GM12874 (cell line): ENCODE data around the gene MRPL57.

Experiments
- TF ChIP-seq, protein P1 (sequence below): IDR thresholded peaks from 2 replicates; pipeline ENCODE4 v1.5.1; 2011; ENCODE audit warnings: low read depth, mild to moderate bottlenecking, control low read depth, low read length, moderate library complexity; ENCODE audit not compliant: insufficient read depth

Gene MRPL57

GRCh38 chr13:21171420-21171819 lies 5.0 kb upstream of the MRPL57 start:
- TF ChIP-seq, protein P1, sequence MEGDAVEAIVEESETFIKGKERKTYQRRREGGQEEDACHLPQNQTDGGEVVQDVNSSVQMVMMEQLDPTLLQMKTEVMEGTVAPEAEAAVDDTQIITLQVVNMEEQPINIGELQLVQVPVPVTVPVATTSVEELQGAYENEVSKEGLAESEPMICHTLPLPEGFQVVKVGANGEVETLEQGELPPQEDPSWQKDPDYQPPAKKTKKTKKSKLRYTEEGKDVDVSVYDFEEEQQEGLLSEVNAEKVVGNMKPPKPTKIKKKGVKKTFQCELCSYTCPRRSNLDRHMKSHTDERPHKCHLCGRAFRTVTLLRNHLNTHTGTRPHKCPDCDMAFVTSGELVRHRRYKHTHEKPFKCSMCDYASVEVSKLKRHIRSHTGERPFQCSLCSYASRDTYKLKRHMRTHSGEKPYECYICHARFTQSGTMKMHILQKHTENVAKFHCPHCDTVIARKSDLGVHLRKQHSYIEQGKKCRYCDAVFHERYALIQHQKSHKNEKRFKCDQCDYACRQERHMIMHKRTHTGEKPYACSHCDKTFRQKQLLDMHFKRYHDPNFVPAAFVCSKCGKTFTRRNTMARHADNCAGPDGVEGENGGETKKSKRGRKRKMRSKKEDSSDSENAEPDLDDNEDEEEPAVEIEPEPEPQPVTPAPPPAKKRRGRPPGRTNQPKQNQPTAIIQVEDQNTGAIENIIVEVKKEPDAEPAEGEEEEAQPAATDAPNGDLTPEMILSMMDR = no peak

- TF ChIP-seq, protein P1 = no peak
These were observed 723 bp upstream of the MRPL57 start for GRCh38 chr13:21175656-21176214.

DNA sequence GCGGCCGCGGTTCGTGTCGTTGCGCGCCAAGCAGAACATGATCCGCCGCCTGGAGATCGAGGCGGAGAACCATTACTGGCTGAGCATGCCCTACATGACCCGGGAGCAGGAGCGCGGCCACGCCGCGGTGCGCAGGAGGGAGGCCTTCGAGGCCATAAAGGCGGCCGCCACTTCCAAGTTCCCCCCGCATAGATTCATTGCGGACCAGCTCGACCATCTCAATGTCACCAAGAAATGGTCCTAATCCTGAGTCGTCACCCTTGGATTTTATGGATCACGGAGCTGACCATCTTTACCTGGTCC lies 475 bp downstream of the MRPL57 start:
- TF ChIP-seq, protein P1 = no peak

GRCh38 chr13:21181671-21182070 lies 5.2 kb downstream of the MRPL57 start:
- TF ChIP-seq, protein P1 = no peak

DNA sequence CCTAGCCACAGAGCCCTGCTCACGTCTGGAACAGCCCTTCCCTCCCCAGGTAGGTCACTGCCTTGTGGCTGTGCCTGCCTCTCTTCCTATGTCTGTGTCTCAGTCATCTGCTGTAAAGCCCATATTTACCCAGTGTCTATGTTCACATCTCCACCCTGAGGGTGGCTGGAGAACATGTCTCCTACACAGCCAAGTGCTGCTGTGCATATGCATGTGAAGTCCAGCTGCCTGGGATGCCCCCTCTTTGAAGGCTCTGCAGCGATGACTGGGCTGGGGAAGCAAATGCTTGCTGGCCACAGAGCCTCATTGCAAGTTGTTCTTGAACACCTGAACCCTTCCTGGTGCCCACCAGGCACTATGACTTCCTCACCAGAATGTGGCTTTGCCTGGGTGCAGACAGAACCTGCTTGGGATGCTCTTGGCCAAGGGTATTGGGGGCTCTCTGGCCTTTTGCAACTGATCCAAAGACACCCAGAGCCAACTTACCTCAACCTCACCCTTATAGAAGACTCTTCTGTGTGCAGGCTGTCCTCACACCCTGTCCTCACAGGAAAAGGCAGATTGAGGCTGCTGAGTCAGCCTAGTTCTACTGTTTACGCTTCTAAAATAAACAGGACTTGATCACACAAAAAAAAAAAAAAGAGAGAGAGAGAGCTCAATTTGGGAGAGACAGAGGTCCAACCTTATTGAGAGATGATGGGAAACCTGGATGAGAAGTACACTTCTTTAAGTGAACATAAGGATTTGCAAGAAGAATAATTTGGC lies 26.5 kb downstream of the MRPL57 start:
- TF ChIP-seq, protein P1 = no peak

- TF ChIP-seq, protein P1 = no peak
These were observed 32.2 kb downstream of the MRPL57 start for GRCh38 chr13:21208652-21209154.

DNA sequence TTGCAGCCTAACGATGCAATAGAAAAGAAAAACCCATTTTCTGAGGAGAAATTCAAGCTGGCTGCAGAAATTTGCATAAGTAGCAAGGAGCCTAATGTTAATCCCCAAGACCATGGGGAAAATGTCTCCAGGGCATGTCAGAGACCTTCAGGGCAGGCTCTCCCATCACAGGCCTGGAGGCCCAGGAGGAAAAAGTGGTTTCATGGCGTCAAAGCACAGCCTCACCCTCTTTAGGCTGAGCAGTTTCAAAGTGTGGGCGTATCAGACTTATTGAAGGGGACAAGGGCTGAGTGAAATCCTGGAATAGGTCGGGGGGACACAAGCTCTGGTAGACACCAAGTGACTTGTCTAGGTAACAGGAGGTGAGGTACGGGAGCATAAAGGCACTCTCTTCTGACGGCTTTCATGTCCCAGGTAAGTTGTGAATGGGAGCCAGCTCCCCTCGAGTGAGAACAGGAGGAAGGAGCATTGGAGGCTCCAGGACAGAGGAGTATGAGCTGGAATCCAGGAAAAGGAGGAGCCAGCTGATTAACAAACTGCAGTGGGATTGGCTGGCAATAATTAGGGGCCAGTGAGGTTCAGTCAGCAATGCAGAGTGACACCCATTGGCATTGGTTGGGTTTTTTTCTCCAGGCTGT lies 35.8 kb downstream of the MRPL57 start:
- TF ChIP-seq, protein P1 = no peak
